Bronchial epithelial cell (primary cell): ENCODE data around the gene RHOF. TPM values are rescaled to one million over a fixed set of nuclear protein-coding genes. Genes with fewer than 3 reads are reported as not detected.

Experiments
- DNase-seq: peaks from one replicate; pipeline ENCODE4 v3.0.0-alpha.2; 2010; ENCODE audit warnings: low read depth
- FAIRE-seq: peaks from 2 replicates; lab custom pipeline; 2011; peaks lifted over from hg19 to GRCh38; lab: Jason Lieb, UNC
- H3K27me3 ChIP-seq: 2 replicates; pipeline ENCODE4 v1.5.1; 2011; ENCODE audit warnings: low read length; ENCODE audit not compliant: control insufficient read depth, insufficient read depth
- H3K36me3 ChIP-seq: 2 replicates; pipeline ENCODE4 v1.5.1; 2011; ENCODE audit warnings: low read length; ENCODE audit not compliant: control insufficient read depth, insufficient read depth
- H3K4me3 ChIP-seq: 2 replicates; pipeline ENCODE4 v1.5.1; 2011; ENCODE audit warnings: mild to moderate bottlenecking, low read depth, low read length, control low read depth
- CTCF ChIP-seq: IDR thresholded peaks from 2 replicates; pipeline ENCODE4 v1.5.1; 2011; ENCODE audit warnings: mild to moderate bottlenecking, moderate library complexity, low read length, control low read depth, inconsistent platforms; ENCODE audit not compliant: insufficient read depth, severe bottlenecking
- total RNA-seq: library from RNA; depleted of rRNA; stranded (reverse); fragments of >200 nt; gene quantifications from 2 replicates; pipeline ENCODE4 v1.2.1, GENCODE V29; 2014

RHOF gene
- total RNA-seq, 1 donor from 2014 or later = 15.5 TPM

- H3K27me3 ChIP-seq = no peaks in the 10 kb centered on the region
- FAIRE-seq = no peak
- TF ChIP-seq CTCF = no peak
- peaks cover 18% of the 10 kb centered on the region for H3K36me3 ChIP-seq
- no peak for DNase-seq
- no peak overlapping the region for H3K4me3 ChIP-seq
Observed at GRCh38 chr12:121828306-121828705, 34.8 kb upstream of the RHOF start.

DNA sequence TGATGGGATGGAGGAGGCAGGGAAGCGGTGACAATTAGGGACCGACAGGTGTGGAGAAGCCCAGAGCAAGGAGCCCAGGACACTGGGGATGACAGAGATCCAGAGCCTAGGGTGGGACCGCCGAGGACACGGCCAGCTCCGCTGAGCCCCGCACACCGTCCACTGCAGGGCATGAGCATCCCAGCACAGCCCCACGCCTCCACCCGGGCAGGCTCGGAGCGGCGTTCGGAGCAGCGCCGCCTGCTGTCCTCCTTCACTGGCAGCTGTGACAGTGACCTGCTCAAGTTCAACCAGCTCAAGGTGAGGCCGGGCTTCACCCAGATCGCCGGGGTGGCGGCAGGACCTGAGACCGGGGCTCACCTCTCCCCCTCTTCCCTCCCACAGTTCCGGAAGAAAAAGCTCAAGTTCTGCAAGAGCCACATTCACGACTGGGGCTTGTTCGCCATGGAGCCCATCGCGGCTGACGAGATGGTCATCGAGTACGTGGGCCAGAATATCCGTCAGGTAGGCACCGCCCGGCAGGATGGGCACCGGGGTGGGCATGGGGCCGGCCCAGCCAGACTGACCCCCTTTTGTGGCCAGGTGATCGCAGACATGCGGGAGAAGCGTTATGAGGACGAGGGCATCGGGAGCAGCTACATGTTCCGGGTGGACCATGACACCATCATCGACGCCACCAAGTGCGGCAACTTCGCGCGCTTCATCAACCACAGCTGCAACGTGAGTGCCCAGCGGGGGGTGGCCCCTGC is 34.0 kb upstream of the RHOF start:
- H3K4me3 ChIP-seq = no peak overlapping the region
- FAIRE-seq (no peak), DNase-seq (no peak)
- H3K36me3 ChIP-seq = peaks cover 21% of the 10 kb centered on the region
- no peak for TF ChIP-seq CTCF
- H3K27me3 ChIP-seq = no peaks in the 10 kb centered on the region

- Histone ChIP-seq H3K4me3 (no peak overlapping the region), H3K27me3 (no peaks in the 10 kb centered on the region), H3K36me3 (peaks cover 20% of the 10 kb centered on the region)
- FAIRE-seq (no peak), DNase-seq (no peak)
- no peak for TF ChIP-seq CTCF
Observed at GRCh38 chr12:121826318-121827150, 33.0 kb upstream of the RHOF start.

DNA sequence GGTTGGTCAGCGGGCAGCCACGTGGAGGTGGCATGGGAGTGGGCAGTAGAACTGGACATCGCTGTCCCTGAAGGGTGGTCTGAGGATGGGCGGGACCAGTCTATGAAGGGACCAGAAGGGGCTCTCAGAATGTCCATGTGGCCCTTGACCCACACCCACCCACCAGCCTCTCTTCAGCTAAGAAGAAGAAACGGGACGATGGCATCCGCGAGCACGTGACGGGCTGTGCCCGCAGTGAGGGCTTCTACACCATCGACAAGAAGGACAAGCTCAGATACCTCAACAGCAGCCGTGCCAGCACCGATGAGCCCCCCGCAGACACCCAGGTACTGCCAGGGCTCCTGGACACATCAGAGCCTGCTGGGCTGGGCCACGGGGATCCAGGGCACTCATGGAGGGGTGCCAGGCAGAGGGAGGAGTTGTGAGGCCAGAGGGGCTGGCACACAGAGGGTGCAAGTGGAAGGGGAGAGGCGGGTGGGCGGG is 31.6 kb upstream of the RHOF start:
- Histone ChIP-seq H3K27me3 (no peaks in the 10 kb centered on the region), H3K36me3 (peaks cover 21% of the 10 kb centered on the region), H3K4me3 (no peak overlapping the region)
- DNase-seq (no peak), FAIRE-seq (no peak)
- TF ChIP-seq CTCF = no peak

GRCh38 chr12:121823727-121824115 is 30.2 kb upstream of the RHOF start:
- no peak for TF ChIP-seq CTCF
- no peak for FAIRE-seq
- DNase-seq = no peak
- no peaks in the 10 kb centered on the region for H3K27me3 ChIP-seq
- peaks cover 22% of the 10 kb centered on the region for H3K36me3 ChIP-seq
- no peak overlapping the region for H3K4me3 ChIP-seq
